Kidney epithelial cell (primary cell): ENCODE results near the gene DCAF4. TPM values are rescaled to one million over a fixed set of nuclear protein-coding genes. Genes with fewer than 3 reads are reported as not detected.
A peak's percentile ranks its signal among the peaks of the same experiment; 100 is the strongest.
"Not testable (repeated sequence)": the region's sequence is repeated elsewhere in the genome, so short reads cannot be mapped to it uniquely, and the experiment has no call there.

Experiments used
- DNase-seq: peaks from one replicate; pipeline ENCODE4 v3.0.0-alpha.2; 2010; ENCODE audit warnings: low read depth
- H3K27me3 ChIP-seq: 2 replicates; pipeline ENCODE4 v1.6.0; 2011; ENCODE audit warnings: low read length; ENCODE audit not compliant: control insufficient read depth, insufficient read depth
- H3K36me3 ChIP-seq: 2 replicates; pipeline ENCODE4 v1.5.1; 2011; ENCODE audit warnings: low read length; ENCODE audit not compliant: control insufficient read depth, insufficient read depth
- H3K4me3 ChIP-seq: 2 replicates; pipeline ENCODE4 v1.5.1; 2011; ENCODE audit warnings: low read depth, mild to moderate bottlenecking, control low read depth, low read length
- total RNA-seq: library from RNA; depleted of rRNA; stranded (reverse); fragments of >200 nt; gene quantifications from 2 replicates; pipeline ENCODE4 v1.2.3, GENCODE V29; 2015
- TF ChIP-seq, protein P1 (sequence below): IDR thresholded peaks from 2 replicates; pipeline ENCODE4 v1.5.1; 2011; ENCODE audit warnings: mild to moderate bottlenecking, moderate library complexity, low read length, control low read depth, inconsistent platforms; ENCODE audit not compliant: insufficient read depth, poor library complexity, severe bottlenecking

The DCAF4 gene
- total RNA-seq, 1 donor from 2014 or later, result 23.1 TPM

GRCh38 chr14:72947366-72948160 is 21.3 kb downstream of the DCAF4 start:
- TF ChIP-seq, protein P1, sequence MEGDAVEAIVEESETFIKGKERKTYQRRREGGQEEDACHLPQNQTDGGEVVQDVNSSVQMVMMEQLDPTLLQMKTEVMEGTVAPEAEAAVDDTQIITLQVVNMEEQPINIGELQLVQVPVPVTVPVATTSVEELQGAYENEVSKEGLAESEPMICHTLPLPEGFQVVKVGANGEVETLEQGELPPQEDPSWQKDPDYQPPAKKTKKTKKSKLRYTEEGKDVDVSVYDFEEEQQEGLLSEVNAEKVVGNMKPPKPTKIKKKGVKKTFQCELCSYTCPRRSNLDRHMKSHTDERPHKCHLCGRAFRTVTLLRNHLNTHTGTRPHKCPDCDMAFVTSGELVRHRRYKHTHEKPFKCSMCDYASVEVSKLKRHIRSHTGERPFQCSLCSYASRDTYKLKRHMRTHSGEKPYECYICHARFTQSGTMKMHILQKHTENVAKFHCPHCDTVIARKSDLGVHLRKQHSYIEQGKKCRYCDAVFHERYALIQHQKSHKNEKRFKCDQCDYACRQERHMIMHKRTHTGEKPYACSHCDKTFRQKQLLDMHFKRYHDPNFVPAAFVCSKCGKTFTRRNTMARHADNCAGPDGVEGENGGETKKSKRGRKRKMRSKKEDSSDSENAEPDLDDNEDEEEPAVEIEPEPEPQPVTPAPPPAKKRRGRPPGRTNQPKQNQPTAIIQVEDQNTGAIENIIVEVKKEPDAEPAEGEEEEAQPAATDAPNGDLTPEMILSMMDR, result no peak
- H3K27me3 ChIP-seq, result no peaks in the 10 kb centered on the region
- H3K36me3 ChIP-seq, result no peaks in the 10 kb centered on the region
- no peak for DNase-seq
- no peak overlapping the region for H3K4me3 ChIP-seq

DNA sequence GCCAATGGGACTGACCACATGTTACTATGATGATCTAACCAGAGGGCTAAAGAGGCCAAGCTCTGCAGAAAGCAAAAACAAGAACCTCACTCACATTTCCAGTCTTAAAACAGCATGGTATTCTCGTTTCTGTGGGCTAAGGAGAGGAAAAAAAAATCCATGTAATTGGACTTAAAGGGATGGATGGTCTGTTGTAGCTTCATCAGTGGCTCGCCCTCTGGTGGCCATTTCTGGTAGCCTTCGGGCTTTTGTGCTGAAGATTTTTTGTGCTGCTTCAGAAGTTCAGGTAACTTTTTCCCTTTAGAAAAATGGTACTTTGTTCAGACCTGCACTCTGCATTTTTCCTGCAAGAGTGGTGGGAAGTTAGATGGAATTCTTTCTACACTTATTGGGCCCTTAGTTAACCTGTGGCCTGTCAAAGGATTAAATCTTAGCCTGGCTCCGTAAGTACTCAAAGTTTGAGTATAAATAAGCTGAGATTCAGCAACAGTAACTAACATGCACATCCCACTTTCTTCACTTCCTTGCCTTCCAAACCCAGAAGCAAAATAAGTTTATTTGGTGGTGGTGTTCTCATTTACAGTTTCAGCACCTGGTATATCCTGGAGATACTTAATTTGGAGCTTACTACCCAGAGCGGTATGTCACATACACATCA is 22.3 kb downstream of the DCAF4 start:
- Histone ChIP-seq H3K36me3 (no peaks in the 10 kb centered on the region), H3K4me3 (no peak overlapping the region), H3K27me3 (no peaks in the 10 kb centered on the region)
- DNase-seq, result no peak
- TF ChIP-seq, protein P1, result peak; percentile 89

GRCh38 chr14:72952171-72952570 is 25.9 kb downstream of the DCAF4 start:
- H3K27me3 ChIP-seq, result no peaks in the 10 kb centered on the region
- no peak for DNase-seq
- TF ChIP-seq, protein P1, result no peak
- H3K4me3 ChIP-seq, result no peak overlapping the region
- peaks cover 2% of the 10 kb centered on the region for H3K36me3 ChIP-seq

DNA sequence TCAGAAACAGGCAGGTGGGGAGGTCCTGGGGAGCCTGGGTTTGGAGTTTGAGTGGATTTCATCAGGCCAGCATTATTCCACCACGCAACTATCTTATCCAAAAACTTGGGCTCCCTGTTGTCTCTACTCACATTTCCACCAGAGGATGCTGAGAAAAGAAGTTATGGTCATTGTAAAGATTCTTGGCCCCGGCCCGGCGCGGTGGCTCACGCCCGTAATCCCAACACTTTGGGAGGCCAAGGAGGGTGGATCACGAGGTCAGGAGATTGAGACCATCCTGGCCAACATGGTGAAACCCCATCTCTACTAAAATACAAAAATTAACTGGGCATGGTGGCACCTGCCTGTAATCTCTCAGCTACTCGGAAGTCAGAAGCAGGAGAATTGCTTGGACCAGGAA is 30.5 kb downstream of the DCAF4 start:
- H3K36me3 ChIP-seq, H3K4me3 ChIP-seq, H3K27me3 ChIP-seq, DNase-seq: not testable (repeated sequence)

- TF ChIP-seq, protein P1, result no peak
- H3K4me3 ChIP-seq, result no peak overlapping the region
- no peaks in the 10 kb centered on the region for H3K27me3 ChIP-seq
- DNase-seq, result no peak
- peaks cover 4% of the 10 kb centered on the region for H3K36me3 ChIP-seq
Measured at GRCh38 chr14:72957213-72957612, 30.9 kb downstream of the DCAF4 start.

DNA sequence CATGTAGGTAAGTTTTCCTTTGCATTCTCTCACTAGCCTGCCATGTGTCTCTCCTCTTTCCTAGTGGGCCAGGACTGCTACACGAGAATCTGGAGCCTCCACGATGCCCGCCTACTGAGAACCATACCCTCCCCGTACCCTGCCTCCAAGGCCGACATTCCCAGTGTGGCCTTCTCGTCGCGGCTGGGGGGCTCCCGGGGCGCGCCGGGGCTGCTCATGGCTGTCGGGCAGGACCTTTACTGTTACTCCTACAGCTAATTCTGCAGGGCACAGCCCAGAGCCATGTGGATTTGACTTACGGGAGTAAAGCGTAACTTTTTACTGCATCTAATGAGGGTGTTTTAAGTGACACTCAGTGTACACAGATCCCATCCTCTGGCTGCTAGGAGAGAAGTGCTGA is 32.3 kb downstream of the DCAF4 start:
- Histone ChIP-seq H3K27me3 (no peaks in the 10 kb centered on the region), H3K4me3 (no peak overlapping the region), H3K36me3 (peaks cover 4% of the 10 kb centered on the region)
- TF ChIP-seq, protein P1, result no peak
- no peak for DNase-seq

GRCh38 chr14:72961016-72961415 is 34.8 kb downstream of the DCAF4 start:
- H3K36me3 ChIP-seq, H3K27me3 ChIP-seq, H3K4me3 ChIP-seq, DNase-seq: not testable (repeated sequence)
